GM19467 (cell line): ENCODE data around the gene ATXN10.

Source experiments
- ATAC-seq: cut with Tn5 transposase; IDR thresholded peaks from one replicate; pipeline ENCODE4 v1.9.1; 2021; ENCODE audit warnings: mild to moderate bottlenecking, moderate library complexity; ENCODE audit not compliant: unreplicated experiment

ATXN10 gene

GRCh38 chr22:45818424-45819085, 146.9 kb downstream of the ATXN10 start:
- no peak for ATAC-seq

GRCh38 chr22:45819305-45819704, 147.7 kb downstream of the ATXN10 start:
- ATAC-seq, result no peak

- no peak for ATAC-seq
Observed at GRCh38 chr22:45823336-45823735, 151.7 kb downstream of the ATXN10 start.

GRCh38 chr22:45826520-45826919, 154.9 kb downstream of the ATXN10 start:
- ATAC-seq, result no peak

DNA sequence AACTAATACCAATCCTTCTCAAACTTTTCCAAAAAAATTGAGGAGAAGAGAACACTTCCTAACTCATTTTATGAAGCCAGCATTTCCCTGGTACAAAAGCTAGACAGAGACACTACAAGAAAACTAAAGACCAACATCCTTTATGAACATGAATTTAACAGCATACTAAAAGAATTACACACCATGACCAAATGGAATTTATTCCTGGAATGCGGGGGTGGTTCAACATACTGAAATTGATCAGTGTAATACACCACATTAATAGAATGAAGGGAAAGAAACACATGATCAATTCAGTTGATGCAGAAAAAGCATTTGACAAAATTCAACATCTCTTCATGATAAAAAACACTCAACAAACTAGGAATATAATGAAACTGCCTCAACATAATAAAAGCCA, 157.2 kb downstream of the ATXN10 start:
- no peak for ATAC-seq

DNA sequence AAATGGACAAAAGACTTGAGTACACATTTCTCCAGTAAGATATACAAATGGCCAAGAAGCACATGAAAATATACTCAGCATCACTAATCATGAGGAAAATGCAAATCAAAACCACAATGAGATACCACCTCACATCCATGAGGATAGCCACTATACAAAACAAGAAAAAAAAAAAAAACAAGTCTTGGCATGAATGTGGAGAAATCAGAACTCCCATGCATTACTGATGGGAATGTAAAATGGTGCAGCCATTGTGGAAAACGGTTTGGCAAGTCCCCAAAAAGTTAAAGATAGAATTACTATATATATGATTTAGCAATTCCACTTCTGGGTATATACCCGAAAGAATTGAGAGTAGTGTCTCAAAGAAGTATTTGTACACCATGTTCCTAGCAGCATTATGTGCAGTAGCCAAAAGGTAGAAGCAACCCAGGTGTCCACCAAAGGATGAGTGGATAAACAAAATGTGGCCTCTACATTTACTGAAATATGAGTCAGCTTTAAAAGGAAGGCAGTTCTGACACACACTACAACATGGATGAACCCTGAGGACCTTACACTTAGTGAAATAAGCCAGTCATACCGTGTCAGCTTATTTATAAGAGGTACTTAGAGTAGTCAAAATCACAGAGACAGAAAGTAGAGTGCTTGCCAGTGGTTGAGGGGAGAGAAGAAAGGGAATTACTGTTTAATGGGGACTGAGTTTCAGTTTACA, 159.1 kb downstream of the ATXN10 start:
- no peak for ATAC-seq

DNA sequence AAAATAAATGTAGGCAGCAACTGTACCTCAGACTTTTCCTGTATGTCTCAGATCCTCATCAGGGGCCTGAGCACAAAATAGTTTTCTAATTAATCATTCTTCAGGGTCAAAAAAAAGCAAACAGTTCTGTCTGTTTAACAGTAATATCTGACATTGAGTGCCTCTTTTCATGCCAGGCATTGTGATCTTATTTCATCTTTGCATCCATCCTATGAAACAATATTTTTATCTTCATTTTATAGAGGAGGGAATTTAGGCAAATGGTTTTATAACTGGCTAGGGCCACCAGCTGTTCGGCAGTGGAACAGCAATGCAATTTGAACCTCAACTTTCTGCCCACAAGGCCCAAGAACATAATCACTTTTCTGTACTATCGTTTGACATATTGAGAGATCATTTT, 159.8 kb downstream of the ATXN10 start:
- no peak for ATAC-seq

DNA sequence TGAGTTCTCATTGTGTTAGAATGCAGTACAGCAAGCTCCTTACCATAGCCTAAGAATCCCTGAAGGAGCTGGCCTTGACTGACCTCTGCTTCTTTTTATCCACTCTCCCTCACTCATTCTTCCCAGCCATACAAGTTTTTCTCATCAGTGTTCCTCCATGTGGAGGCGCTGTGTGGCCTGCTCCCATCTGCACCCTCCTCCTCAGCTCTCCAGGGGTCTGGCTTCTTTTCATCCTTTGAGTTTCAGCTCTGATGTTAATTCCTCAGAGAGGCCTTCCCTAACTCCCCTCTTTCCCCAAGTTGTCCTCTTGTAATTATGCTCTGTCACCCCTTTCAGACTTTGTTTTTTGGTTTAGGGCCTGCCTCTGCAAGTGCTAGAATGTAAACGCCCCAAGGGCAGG, 160.5 kb downstream of the ATXN10 start:
- ATAC-seq, result no peak

DNA sequence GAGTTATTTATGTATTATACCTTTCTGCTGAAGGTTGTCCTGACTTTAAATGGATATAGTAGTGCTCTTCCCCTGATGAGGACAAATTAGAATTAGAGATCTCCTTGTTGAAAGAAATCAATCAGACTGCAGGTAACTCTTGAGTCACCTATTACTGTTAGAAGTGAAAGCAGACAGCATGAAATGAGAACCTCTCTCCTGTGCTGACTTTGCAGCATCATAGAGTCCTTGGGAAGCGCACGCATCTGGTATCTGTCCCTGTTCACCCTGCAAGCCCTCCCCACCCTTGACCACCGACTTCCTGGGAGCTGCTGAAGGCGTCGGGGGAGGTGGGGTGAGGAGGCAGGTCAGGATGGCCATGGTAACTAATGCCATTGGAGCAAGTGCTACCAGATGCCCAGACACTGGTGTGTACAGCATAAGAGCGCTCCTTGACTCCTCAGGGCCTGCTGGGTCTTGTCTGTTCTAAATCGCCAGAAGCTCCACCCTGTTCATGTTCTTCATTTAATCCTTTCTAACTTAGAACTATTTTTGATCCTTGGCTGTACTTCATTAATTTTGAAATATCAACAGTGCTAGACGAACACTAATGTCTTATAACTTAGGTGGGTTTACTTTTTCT, 161.4 kb downstream of the ATXN10 start:
- ATAC-seq, result no peak

DNA sequence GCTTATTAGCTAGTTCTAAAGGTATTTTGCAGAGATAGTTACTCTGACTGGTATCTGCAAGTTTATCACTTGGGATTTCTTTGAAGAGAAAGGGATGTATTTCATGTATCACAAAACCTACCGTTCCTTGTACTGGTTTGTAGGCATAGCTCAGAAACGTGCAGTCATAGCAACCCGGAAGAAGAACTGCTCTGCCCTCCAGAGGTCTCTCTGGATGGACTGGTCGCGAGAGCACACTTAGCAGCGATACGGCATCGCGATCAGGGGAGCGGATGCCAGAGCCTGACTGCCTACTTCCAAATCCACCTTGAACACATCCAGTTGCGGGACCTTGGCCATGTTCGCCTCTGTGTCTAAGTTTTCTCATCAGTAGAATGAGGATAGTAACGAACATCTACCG, 162.0 kb downstream of the ATXN10 start:
- no peak for ATAC-seq

DNA sequence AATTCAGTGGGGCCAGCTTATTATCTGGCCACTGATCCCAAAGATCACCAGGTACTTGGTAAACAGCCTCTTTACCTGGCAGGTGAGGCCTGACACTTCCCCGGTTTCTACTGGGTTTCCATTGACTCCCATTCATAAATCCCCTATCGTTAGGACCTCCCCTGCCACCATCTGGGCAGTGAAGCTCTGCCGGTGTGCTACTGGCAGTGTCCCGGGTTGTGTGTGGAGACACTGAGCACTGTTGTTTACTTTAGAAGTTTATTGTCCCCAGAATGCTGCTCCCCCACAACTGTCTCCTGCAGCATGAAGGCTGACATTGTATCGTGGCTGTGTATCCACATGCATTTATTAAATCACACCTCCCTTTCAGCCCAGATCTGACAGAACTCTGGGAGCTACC, 162.6 kb downstream of the ATXN10 start:
- ATAC-seq, result no peak

- no peak for ATAC-seq
Observed at GRCh38 chr22:45834795-45835194, 163.2 kb downstream of the ATXN10 start.

- ATAC-seq, result no peak
Observed at GRCh38 chr22:45836418-45837169, 165.0 kb downstream of the ATXN10 start.

- no peak for ATAC-seq
Observed at GRCh38 chr22:45837508-45837907, 165.9 kb downstream of the ATXN10 start.

GRCh38 chr22:45838305-45838887, 166.8 kb downstream of the ATXN10 start:
- ATAC-seq, result no peak

DNA sequence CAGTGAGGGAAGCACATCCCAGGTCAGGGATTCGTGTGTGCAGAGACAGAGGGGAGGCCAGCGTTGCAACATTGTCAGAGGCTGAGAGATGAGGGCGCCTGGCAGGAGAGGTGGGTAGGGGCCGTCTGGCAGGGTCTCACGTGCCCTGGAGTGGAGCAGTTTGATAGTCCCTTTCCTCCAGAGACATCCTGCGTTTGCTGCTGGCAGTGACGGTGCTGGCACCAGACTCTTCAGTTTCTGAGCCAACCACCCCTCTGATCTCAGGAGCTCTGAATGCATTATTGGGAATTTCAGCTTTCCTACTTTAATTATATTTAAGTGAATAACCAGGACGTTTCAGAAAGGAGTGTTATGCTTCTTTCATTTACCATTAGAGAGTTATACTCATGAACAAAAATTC, 168.8 kb downstream of the ATXN10 start:
- no peak for ATAC-seq

GRCh38 chr22:45842291-45842991, 170.8 kb downstream of the ATXN10 start:
- ATAC-seq, result no peak

- ATAC-seq, result no peak
Observed at GRCh38 chr22:45843031-45843430, 171.4 kb downstream of the ATXN10 start.

GRCh38 chr22:45843986-45844385, 172.4 kb downstream of the ATXN10 start:
- no peak for ATAC-seq

DNA sequence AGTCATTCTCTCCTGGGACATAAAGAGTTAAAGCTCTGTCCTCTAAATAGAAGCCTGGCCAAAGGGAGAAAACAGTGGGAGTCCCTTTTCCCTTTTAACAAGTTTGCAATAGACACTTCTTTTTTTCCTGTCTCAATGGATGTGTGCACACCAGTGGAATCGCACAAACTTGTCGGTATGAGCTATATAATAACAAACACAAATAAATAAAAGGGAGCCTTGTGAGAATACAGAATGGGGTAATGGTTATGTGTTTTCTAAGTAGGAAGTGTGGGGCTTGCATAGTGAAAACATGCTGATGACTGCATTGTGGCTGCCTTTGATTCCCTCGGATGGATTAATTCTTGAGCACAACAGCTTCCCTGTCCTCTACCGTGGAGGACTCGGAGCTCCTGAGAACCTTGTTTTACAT, 173.4 kb downstream of the ATXN10 start:
- ATAC-seq, result no peak

- ATAC-seq, result no peak
Observed at GRCh38 chr22:45846952-45847351, 175.3 kb downstream of the ATXN10 start.
